Transverse colon (tissue), 4 donors: ENCODE measurements around the gene MANEAL.

Source experiments
- CTCF ChIP-seq, 5 experiments: fragments of 200-600 bp in 3 of 5; fragments of 450-650 bp in 2 of 5; sonication (generic) in 3 of 5; IDR thresholded peaks; 1 replicate in 2 of 5; 2 replicates in 3 of 5; pipeline ENCODE4 v1.5.1; 2016 to 2017; ENCODE audit warnings: antibody characterized with exemption in 5 of 5, inconsistent platforms in 3 of 5, mild to moderate bottlenecking in 2 of 5, moderate library complexity in 1 of 5
- EP300 ChIP-seq: sonication (generic); formaldehyde crosslinking; IDR thresholded peaks from one replicate; pipeline ENCODE4 v1.6.1; 2017; ENCODE audit warnings: antibody characterized with exemption, low read depth
- POLR2A ChIP-seq: fragments of 450-650 bp; IDR thresholded peaks from one replicate; pipeline ENCODE4 v1.6.1; 2016; ENCODE audit warnings: antibody characterized with exemption, mild to moderate bottlenecking, moderate library complexity
- POLR2AphosphoS5 ChIP-seq, 3 donors: sonication (generic); formaldehyde crosslinking; IDR thresholded peaks; one replicate each; pipeline ENCODE4 v1.6.1; 2016; ENCODE audit warnings: antibody characterized with exemption in 3 of 3

GRCh38 chr1:37850352-37850955 is 56.8 kb downstream of the MANEAL start:
- TF ChIP-seq CTCF (IDR thresholded peaks at IDR 0.05) (no peak), POLR2AphosphoS5 (IDR thresholded peaks at IDR 0.05) (no peak), EP300 (no peak), POLR2A (no peak)
